ENCODE measurements around the gene ZBED6.
"Not testable (repeated sequence)": the region's sequence is repeated elsewhere in the genome, so short reads cannot be mapped to it uniquely, and the experiment has no call there.

Gene ZBED6

GRCh38 chr1:203828002-203828401 lies 32.6 kb downstream of the ZBED6 start:
- H3K4me1 ChIP-seq (ENCODE audit: low read length) = peaks cover 17% of the 10 kb centered on the region
- peaks cover 9% of the 10 kb centered on the region for H3F3A ChIP-seq (ENCODE audit: insufficient read depth, low read length)
- H3K79me2 ChIP-seq (ENCODE audit: low read length) = peaks cover 51% of the 10 kb centered on the region
- H3K9ac ChIP-seq (ENCODE audit: low read length) = no peak overlapping the region
- H3K27ac ChIP-seq (ENCODE audit: low read length) = no peak overlapping the region
- no peaks in the 10 kb centered on the region for H3K27me3 ChIP-seq (replicated peaks; ENCODE audit: insufficient read depth, low read length)
- H2AFZ ChIP-seq (ENCODE audit: low read length) = no peak overlapping the region
- H3K36me3 ChIP-seq (replicated peaks; ENCODE audit: insufficient read depth, low read length) = peaks cover 30% of the 10 kb centered on the region
- no peak for TF ChIP-seq CTCF (IDR thresholded peaks at IDR 0.05; ENCODE audit: low read length)
- no peak for TF ChIP-seq EZH2 (optimal IDR thresholded peaks at IDR 0.05; ENCODE audit: low read depth, low read length)
- no peak for DNase-seq
- H3K9me3 ChIP-seq (replicated peaks; ENCODE audit: insufficient read depth, low read length) = no peaks in the 10 kb centered on the region
- no peak overlapping the region for H3K4me2 ChIP-seq (ENCODE audit: low read depth, low read length)
- H4K20me1 ChIP-seq (ENCODE audit: insufficient read depth, low read length) = no peaks in the 10 kb centered on the region; the same call in 1 of the 2 replicates
- no peaks in the 10 kb centered on the region for H3K9me2 ChIP-seq (replicated peaks; ENCODE audit: insufficient read depth, low read length)
- H3K4me3 ChIP-seq (ENCODE audit: low read length) = no peak overlapping the region

DNA sequence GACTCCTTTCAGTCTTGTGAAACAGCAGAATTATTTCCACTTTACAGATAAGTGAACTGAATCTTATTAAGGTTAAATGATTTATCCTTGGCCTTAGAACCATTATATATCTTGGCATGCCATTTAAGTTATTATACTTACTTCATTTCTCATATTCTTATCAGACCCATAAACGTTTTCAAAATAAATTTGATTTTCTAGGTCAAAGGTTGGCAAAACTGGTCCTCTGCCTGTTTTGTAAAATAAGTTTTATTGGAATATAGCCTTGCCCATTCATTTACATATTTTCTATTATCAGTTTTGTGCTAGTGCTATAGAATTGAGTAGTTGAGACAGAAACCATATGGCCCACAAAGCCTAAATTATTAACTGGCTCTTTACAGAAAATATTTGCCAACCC lies 33.1 kb downstream of the ZBED6 start:
- no peaks in the 10 kb centered on the region for H3K9me2 ChIP-seq (replicated peaks; ENCODE audit: insufficient read depth, low read length)
- H3K79me2 ChIP-seq (ENCODE audit: low read length) = peaks cover 46% of the 10 kb centered on the region
- H3K4me2 ChIP-seq (ENCODE audit: low read depth, low read length) = peak overlapping the region; percentile 1; the same call in 1 of the 2 replicates
- H3K9ac ChIP-seq (ENCODE audit: low read length) = no peak overlapping the region
- H3K4me3 ChIP-seq (ENCODE audit: low read length) = no peak overlapping the region
- peaks cover 9% of the 10 kb centered on the region for H3F3A ChIP-seq (ENCODE audit: insufficient read depth, low read length)
- TF ChIP-seq EZH2 (optimal IDR thresholded peaks at IDR 0.05; ENCODE audit: low read depth, low read length) (no peak), EZH2phosphoT487 (IDR thresholded peaks at IDR 0.05; ENCODE audit: low read length) (no peak), CTCF (IDR thresholded peaks at IDR 0.05; ENCODE audit: low read length) (no peak)
- H2AFZ ChIP-seq (ENCODE audit: low read length) = no peak overlapping the region
- H3K36me3 ChIP-seq (replicated peaks; ENCODE audit: insufficient read depth, low read length) = peaks cover 30% of the 10 kb centered on the region
- no peak for DNase-seq
- H3K27me3 ChIP-seq (replicated peaks; ENCODE audit: insufficient read depth, low read length) = no peaks in the 10 kb centered on the region
- peaks cover 17% of the 10 kb centered on the region for H3K4me1 ChIP-seq (ENCODE audit: low read length)
- H3K27ac ChIP-seq (ENCODE audit: low read length) = peak overlapping the region; percentile 53; the same call in 1 of the 2 replicates
- no peaks in the 10 kb centered on the region; the same call in 1 of the 2 replicates for H4K20me1 ChIP-seq (ENCODE audit: insufficient read depth, low read length)
- H3K9me3 ChIP-seq (replicated peaks; ENCODE audit: insufficient read depth, low read length) = no peaks in the 10 kb centered on the region

- not testable (repeated sequence) for H3K9ac ChIP-seq (ENCODE audit: low read length)
- H3K79me2 ChIP-seq (ENCODE audit: low read length) = peaks cover 39% of the 10 kb centered on the region
Measured at GRCh38 chr1:203829247-203829646, 33.8 kb downstream of the ZBED6 start.

DNA sequence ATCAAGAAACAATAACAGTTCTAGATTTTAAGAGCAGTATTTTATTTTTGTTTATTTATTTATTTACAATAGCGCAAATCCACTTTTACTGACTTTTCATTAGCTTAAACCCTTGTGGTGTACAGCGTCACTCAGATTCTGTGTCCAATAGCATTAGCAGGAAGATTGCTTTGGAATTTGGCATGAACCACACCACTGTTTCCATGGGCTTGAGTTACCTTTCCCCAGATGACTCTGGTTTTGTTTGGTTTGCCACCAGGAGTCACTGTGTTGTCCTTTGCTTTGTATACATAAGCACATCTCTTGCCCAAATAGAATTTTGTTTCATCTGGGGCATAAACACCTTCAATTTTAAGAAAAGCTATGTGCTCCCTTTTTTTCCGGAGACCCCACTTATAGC lies 40.1 kb downstream of the ZBED6 start:
- no peaks in the 10 kb centered on the region; the same call in 1 of the 2 replicates for H4K20me1 ChIP-seq (ENCODE audit: insufficient read depth, low read length)
- no peaks in the 10 kb centered on the region for H3K9me3 ChIP-seq (replicated peaks; ENCODE audit: insufficient read depth, low read length)
- no peak overlapping the region for H3K4me3 ChIP-seq (ENCODE audit: low read length)
- H3K4me2 ChIP-seq (ENCODE audit: low read depth, low read length) = no peak overlapping the region
- H2AFZ ChIP-seq (ENCODE audit: low read length) = no peak overlapping the region
- H3K27me3 ChIP-seq (replicated peaks; ENCODE audit: insufficient read depth, low read length) = no peaks in the 10 kb centered on the region
- H3K79me2 ChIP-seq (ENCODE audit: low read length) = peaks cover 5% of the 10 kb centered on the region; the same call in 1 of the 2 replicates
- TF ChIP-seq EZH2 (optimal IDR thresholded peaks at IDR 0.05; ENCODE audit: low read depth, low read length) (no peak), CTCF (IDR thresholded peaks at IDR 0.05; ENCODE audit: low read length) (peak; percentile 7; the same call in 1 of the 2 replicates), EZH2phosphoT487 (IDR thresholded peaks at IDR 0.05; ENCODE audit: low read length) (no peak)
- peaks cover 28% of the 10 kb centered on the region for H3K36me3 ChIP-seq (replicated peaks; ENCODE audit: insufficient read depth, low read length)
- no peak for DNase-seq
- H3K9me2 ChIP-seq (replicated peaks; ENCODE audit: insufficient read depth, low read length) = no peaks in the 10 kb centered on the region
- H3K4me1 ChIP-seq (ENCODE audit: low read length) = no peaks in the 10 kb centered on the region
- no peaks in the 10 kb centered on the region for H3F3A ChIP-seq (ENCODE audit: insufficient read depth, low read length)
- no peak overlapping the region for H3K27ac ChIP-seq (ENCODE audit: low read length)
- H3K9ac ChIP-seq (ENCODE audit: low read length) = no peak overlapping the region

More at GRCh38 chr1:203829247-203829646, 33.8 kb downstream of the ZBED6 start:
- Histone ChIP-seq H3K27ac (ENCODE audit: low read length) (peak overlapping the region; percentile 53; the same call in 1 of the 2 replicates), H3K36me3 (replicated peaks; ENCODE audit: insufficient read depth, low read length) (peaks cover 37% of the 10 kb centered on the region), H3K4me1 (ENCODE audit: low read length) (peaks cover 17% of the 10 kb centered on the region), H3K4me2 (ENCODE audit: low read depth, low read length) (peak overlapping the region; percentile 1; the same call in 1 of the 2 replicates)
- H3F3A ChIP-seq (ENCODE audit: insufficient read depth, low read length); DNase-seq; H3K4me3 ChIP-seq (ENCODE audit: low read length); H4K20me1 ChIP-seq (ENCODE audit: insufficient read depth, low read length); H3K27me3 ChIP-seq (replicated peaks; ENCODE audit: insufficient read depth, low read length); H2AFZ ChIP-seq (ENCODE audit: low read length); H3K9me3 ChIP-seq (replicated peaks; ENCODE audit: insufficient read depth, low read length); H3K9me2 ChIP-seq (replicated peaks; ENCODE audit: insufficient read depth, low read length): not testable (repeated sequence)

Measured in MM.1S (cell line).